ENCODE results near the gene TCN2.

The TCN2 gene

DNA sequence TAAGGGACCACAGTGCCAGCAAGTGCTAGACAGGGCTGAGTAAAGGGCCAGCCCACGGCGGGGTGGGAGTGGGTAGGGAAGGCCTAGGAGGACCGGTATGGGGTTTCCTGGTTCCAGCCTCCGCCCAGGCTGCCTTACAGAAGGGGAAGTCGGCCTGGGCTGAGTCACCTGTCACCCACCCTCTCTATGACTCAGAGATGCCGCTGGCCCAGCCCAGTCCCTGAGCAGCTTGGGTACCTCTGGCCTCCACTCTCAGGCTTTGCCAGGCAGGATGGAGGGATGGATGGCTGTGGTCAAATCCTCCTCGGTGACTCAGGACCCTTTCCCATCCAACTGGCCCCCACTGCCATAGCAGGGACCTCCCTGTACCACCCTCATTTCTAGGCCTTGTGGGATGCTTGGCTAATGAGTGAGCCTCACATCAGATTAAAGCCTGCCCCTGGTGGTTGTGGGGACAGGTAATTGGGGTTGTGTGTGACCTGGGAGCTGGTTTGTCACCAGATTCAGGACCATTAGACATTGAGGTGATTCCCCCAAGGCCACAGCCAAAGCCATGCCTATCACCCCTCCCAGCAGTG, 42.5 kb downstream of the TCN2 start:
- H3K27ac ChIP-seq, result no peak overlapping the region
- H3K9ac ChIP-seq, result no peak overlapping the region

DNA sequence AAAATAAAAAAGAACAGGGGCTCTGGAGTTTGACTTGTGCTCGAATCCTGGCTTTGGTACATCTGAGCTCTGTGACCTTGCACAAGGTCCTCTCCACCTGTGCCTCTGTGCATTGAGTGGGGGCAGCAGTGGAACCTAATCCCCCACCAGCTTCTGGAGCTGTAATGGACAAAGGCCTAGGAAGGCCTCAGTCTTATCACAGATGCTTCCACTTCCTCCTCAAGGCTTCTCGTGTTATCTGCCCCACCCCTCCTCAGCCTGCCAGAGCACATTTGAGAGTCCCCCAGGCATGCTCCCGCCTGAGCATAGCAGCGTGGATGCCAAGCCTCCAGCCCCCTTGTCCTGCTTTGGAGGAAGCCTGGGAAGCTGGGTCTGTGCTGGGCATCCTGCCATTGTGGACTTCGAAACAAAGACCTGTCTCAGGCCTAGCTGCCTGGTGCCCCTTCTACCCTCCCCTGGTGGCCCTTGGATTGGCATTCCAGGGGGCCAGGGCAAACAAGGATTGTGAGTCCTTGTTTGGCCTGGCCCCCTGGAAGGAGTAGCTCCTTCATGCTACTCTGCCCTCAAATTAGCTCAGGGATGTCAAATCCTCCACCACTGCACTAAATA, 43.6 kb downstream of the TCN2 start:
- no peak overlapping the region for H3K4me3 ChIP-seq (ENCODE audit: low read depth, low read length)
- no peak overlapping the region for H3K27ac ChIP-seq
- no peak overlapping the region for H3K9ac ChIP-seq
- TF ChIP-seq, protein P1, sequence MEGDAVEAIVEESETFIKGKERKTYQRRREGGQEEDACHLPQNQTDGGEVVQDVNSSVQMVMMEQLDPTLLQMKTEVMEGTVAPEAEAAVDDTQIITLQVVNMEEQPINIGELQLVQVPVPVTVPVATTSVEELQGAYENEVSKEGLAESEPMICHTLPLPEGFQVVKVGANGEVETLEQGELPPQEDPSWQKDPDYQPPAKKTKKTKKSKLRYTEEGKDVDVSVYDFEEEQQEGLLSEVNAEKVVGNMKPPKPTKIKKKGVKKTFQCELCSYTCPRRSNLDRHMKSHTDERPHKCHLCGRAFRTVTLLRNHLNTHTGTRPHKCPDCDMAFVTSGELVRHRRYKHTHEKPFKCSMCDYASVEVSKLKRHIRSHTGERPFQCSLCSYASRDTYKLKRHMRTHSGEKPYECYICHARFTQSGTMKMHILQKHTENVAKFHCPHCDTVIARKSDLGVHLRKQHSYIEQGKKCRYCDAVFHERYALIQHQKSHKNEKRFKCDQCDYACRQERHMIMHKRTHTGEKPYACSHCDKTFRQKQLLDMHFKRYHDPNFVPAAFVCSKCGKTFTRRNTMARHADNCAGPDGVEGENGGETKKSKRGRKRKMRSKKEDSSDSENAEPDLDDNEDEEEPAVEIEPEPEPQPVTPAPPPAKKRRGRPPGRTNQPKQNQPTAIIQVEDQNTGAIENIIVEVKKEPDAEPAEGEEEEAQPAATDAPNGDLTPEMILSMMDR (IDR thresholded peaks at IDR 0.05), result no peak
- H3K4me2 ChIP-seq (ENCODE audit: low read length), result no peak overlapping the region
- no peaks in the 10 kb centered on the region for H3K9me3 ChIP-seq (ENCODE audit: control insufficient read depth, low read length)
- no peaks in the 10 kb centered on the region for H3K79me2 ChIP-seq
- no peak overlapping the region for H2AFZ ChIP-seq
- H3K4me1 ChIP-seq, result no peaks in the 10 kb centered on the region
- H3K36me3 ChIP-seq (ENCODE audit: control insufficient read depth, insufficient read depth, low read length), result no peaks in the 10 kb centered on the region
- no peaks in the 10 kb centered on the region for H3K27me3 ChIP-seq (ENCODE audit: control insufficient read depth, insufficient read depth, low read length)

More for the DNA sequence above, 42.5 kb downstream of the TCN2 start:
- no peaks in the 10 kb centered on the region for H3K4me1 ChIP-seq
- no peaks in the 10 kb centered on the region for H3K36me3 ChIP-seq (ENCODE audit: control insufficient read depth, insufficient read depth, low read length)
- H3K9me3 ChIP-seq (ENCODE audit: control insufficient read depth, low read length), result no peaks in the 10 kb centered on the region
- TF ChIP-seq, protein P1 (IDR thresholded peaks at IDR 0.05), result no peak
- H3K4me2 ChIP-seq (ENCODE audit: low read length), result no peak overlapping the region
- no peaks in the 10 kb centered on the region for H3K79me2 ChIP-seq
- no peak overlapping the region for H3K4me3 ChIP-seq (ENCODE audit: low read depth, low read length)
- no peak overlapping the region for H2AFZ ChIP-seq
- H3K27me3 ChIP-seq (ENCODE audit: control insufficient read depth, insufficient read depth, low read length), result no peaks in the 10 kb centered on the region

DNA sequence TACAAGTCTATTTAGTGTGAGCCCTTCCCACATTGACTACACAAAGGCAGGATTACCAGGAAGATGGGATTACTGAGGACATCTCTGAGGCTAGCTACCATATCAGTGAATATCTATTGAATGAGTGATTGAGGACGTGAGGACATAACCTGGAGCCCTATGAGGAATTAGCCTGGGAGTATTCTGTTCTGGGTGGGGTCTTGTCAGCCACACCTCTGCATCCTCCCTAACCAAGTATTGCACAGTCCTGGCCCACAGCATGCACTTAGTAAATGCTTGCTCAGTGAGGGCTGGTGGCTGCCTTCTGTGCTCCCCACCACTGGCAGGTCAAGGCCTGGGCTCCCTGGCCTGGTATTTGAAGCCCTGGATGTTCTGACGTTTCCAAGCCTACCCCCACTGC, 45.9 kb downstream of the TCN2 start:
- Histone ChIP-seq H3K4me1 (no peaks in the 10 kb centered on the region), H3K36me3 (ENCODE audit: control insufficient read depth, insufficient read depth, low read length) (no peaks in the 10 kb centered on the region), H3K27me3 (ENCODE audit: control insufficient read depth, insufficient read depth, low read length) (no peaks in the 10 kb centered on the region), H3K9me3 (ENCODE audit: control insufficient read depth, low read length) (no peaks in the 10 kb centered on the region), H3K27ac (no peak overlapping the region), H3K4me3 (ENCODE audit: low read depth, low read length) (no peak overlapping the region), H3K4me2 (ENCODE audit: low read length) (no peak overlapping the region), H3K79me2 (no peaks in the 10 kb centered on the region), H2AFZ (no peak overlapping the region), H3K9ac (no peak overlapping the region)
- TF ChIP-seq, protein P1 (IDR thresholded peaks at IDR 0.05), result no peak

DNA sequence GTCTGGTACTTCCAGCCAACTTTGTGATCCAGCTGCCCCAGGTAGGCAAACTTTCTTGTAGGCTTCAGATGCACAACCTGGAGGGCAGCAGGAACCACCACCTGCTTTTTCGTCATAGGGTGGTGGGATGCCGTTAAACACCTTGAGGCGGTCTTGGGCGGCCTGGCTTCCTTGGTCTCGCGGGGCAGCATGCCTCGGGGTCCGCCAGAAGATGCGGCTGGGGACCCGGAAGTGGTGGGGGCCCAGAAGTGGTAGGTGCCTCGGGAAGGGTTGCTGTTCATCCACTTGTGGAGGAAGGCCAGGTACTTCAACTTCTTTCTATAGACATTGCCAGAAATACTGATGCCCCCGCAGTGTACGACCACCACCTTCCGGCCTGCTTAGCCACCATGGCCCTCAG, 47.4 kb downstream of the TCN2 start:
- Histone ChIP-seq H3K27me3 (ENCODE audit: control insufficient read depth, insufficient read depth, low read length) (no peaks in the 10 kb centered on the region), H3K4me3 (ENCODE audit: low read depth, low read length) (no peak overlapping the region), H2AFZ (no peak overlapping the region), H3K9me3 (ENCODE audit: control insufficient read depth, low read length) (no peaks in the 10 kb centered on the region), H3K36me3 (ENCODE audit: control insufficient read depth, insufficient read depth, low read length) (no peaks in the 10 kb centered on the region), H3K4me2 (ENCODE audit: low read length) (no peak overlapping the region), H3K79me2 (no peaks in the 10 kb centered on the region), H3K9ac (no peak overlapping the region), H3K27ac (no peak overlapping the region), H3K4me1 (no peaks in the 10 kb centered on the region)
- TF ChIP-seq, protein P1 (IDR thresholded peaks at IDR 0.05), result no peak

DNA sequence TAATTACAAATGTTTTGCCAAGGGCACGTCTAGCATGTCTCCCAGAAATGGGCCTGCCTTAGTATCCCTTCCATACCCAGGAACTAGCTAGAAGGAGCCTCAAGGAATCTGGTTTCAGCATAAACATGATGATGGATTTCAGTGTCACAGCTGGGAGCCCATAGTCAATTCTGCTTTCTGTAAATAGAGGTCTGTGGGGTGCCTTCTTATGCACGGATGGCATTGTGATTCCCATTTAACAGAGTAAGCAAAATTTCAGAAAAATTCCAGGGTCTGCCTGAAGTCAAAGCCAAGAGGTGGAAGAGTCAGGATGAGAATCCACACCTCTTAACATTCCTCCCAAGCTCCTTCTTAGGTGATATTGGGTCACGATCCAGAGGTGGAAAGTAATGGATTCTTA, 48.6 kb downstream of the TCN2 start:
- H3K79me2 ChIP-seq, result no peaks in the 10 kb centered on the region
- no peaks in the 10 kb centered on the region for H3K4me1 ChIP-seq
- no peaks in the 10 kb centered on the region for H3K27me3 ChIP-seq (ENCODE audit: control insufficient read depth, insufficient read depth, low read length)
- H3K4me2 ChIP-seq (ENCODE audit: low read length), result no peak overlapping the region
- H3K36me3 ChIP-seq (ENCODE audit: control insufficient read depth, insufficient read depth, low read length), result no peaks in the 10 kb centered on the region
- no peak overlapping the region for H3K27ac ChIP-seq
- no peak overlapping the region for H3K9ac ChIP-seq
- TF ChIP-seq, protein P1 (IDR thresholded peaks at IDR 0.05), result no peak
- no peak overlapping the region for H2AFZ ChIP-seq
- H3K9me3 ChIP-seq (ENCODE audit: control insufficient read depth, low read length), result no peaks in the 10 kb centered on the region
- H3K4me3 ChIP-seq (ENCODE audit: low read depth, low read length), result no peak overlapping the region

Measured in parathyroid adenoma (tissue), 2 donors.